HEK293 (cell line): ENCODE data around the gene PTPRN2.

ENCODE experiments used
- CTCF ChIP-seq: fragments of 450-650 bp; formaldehyde crosslinking; IDR thresholded peaks from 2 replicates; pipeline ENCODE4 v1.5.1; 2016; ENCODE audit warnings: missing biosample characterization, missing genetic modification characterization
- MZF1 ChIP-seq: fragments of 450-650 bp; formaldehyde crosslinking; IDR thresholded peaks from 2 replicates; pipeline ENCODE4 v1.5.1; 2017; ENCODE audit warnings: missing biosample characterization, missing genetic modification characterization, borderline replicate concordance
- ZNF157 ChIP-seq: fragments of 450-650 bp; formaldehyde crosslinking; IDR thresholded peaks from 2 replicates; pipeline ENCODE4 v1.5.1; 2016; ENCODE audit warnings: missing biosample characterization, missing genetic modification characterization
- ZNF302 ChIP-seq: fragments of 450-650 bp; formaldehyde crosslinking; IDR thresholded peaks from 2 replicates; pipeline ENCODE4 v1.5.1; 2016; ENCODE audit warnings: missing biosample characterization, missing genetic modification characterization, low read depth
- ZNF362 ChIP-seq: fragments of 450-650 bp; formaldehyde crosslinking; IDR thresholded peaks from 2 replicates; pipeline ENCODE4 v1.5.1; 2016; ENCODE audit warnings: missing biosample characterization, missing genetic modification characterization
- ZNF530 ChIP-seq: fragments of 450-650 bp; formaldehyde crosslinking; IDR thresholded peaks from 2 replicates; pipeline ENCODE4 v1.5.1; 2016; ENCODE audit warnings: low read depth, missing biosample characterization, missing genetic modification characterization
- ZNF692 ChIP-seq: fragments of 450-650 bp; formaldehyde crosslinking; IDR thresholded peaks from 2 replicates; pipeline ENCODE4 v1.5.1; 2016; ENCODE audit warnings: missing biosample characterization, missing genetic modification characterization
- ZNF76 ChIP-seq: fragments of 450-650 bp; formaldehyde crosslinking; IDR thresholded peaks from 2 replicates; pipeline ENCODE4; 2016; ENCODE audit warnings: low read depth, missing biosample characterization, missing genetic modification characterization, borderline replicate concordance
- ZNF777 ChIP-seq: fragments of 450-650 bp; formaldehyde crosslinking; IDR thresholded peaks from 2 replicates; pipeline ENCODE4 v1.5.1; 2017; ENCODE audit warnings: missing biosample characterization, missing genetic modification characterization, borderline replicate concordance
- ZSCAN18 ChIP-seq: fragments of 450-650 bp; formaldehyde crosslinking; IDR thresholded peaks from 2 replicates; pipeline ENCODE4 v1.5.1; 2016; ENCODE audit warnings: missing biosample characterization, missing genetic modification characterization
- ZSCAN5A ChIP-seq: fragments of 450-650 bp; formaldehyde crosslinking; IDR thresholded peaks from 2 replicates; pipeline ENCODE4 v1.5.1; 2016; ENCODE audit warnings: missing biosample characterization, missing genetic modification characterization

- no peak for TF ChIP-seq ZNF692 (tag by site-specific recombination)
- TF ChIP-seq MZF1, result no peak
- TF ChIP-seq CTCF (tag by site-specific recombination), result no peak
- TF ChIP-seq ZNF302, result no peak
- no peak for TF ChIP-seq ZNF157 (tag by site-specific recombination)
- TF ChIP-seq ZSCAN18, result no peak
- TF ChIP-seq ZNF362, result no peak
- no peak for TF ChIP-seq ZSCAN5A
- TF ChIP-seq ZNF777 (tag by site-specific recombination), result no peak
- no peak for TF ChIP-seq ZNF530 (tag by site-specific recombination)
- TF ChIP-seq ZNF76 (tag by site-specific recombination), result no peak
These were observed 326.0 kb downstream of the PTPRN2 start for GRCh38 chr7:158261362-158262235.
